Skeletal muscle satellite cell (primary cell): ENCODE data around the gene PC.

ENCODE experiments used
- H3K27me3 ChIP-seq: 2 replicates; pipeline ENCODE4 v1.7.0; 2013; ENCODE audit warnings: low read length; ENCODE audit not compliant: control insufficient read depth, insufficient read depth
- H3K36me3 ChIP-seq: 2 replicates; pipeline ENCODE4 v1.7.0; 2013; ENCODE audit warnings: mild to moderate bottlenecking, control low read depth, low read length; ENCODE audit not compliant: insufficient read depth
- H3K4me1 ChIP-seq: 2 replicates; pipeline ENCODE4 v1.7.0; 2013; ENCODE audit warnings: low read length; ENCODE audit not compliant: control insufficient read depth, insufficient read depth
- H3K4me2 ChIP-seq: 2 replicates; pipeline ENCODE4 v1.7.0; 2013; ENCODE audit warnings: mild to moderate bottlenecking, low read length
- H3K4me3 ChIP-seq: 2 replicates; pipeline ENCODE4 v1.7.0; 2013; ENCODE audit warnings: low read length
- H3K9ac ChIP-seq: 2 replicates; pipeline ENCODE4 v1.7.0; 2013; ENCODE audit warnings: mild to moderate bottlenecking, low read depth, low read length, moderate library complexity
- H3K9me3 ChIP-seq: replicated peaks from 2 replicates; pipeline ENCODE4 v1.7.0; 2013; ENCODE audit warnings: mild to moderate bottlenecking, control low read depth, low read length

Gene PC

DNA sequence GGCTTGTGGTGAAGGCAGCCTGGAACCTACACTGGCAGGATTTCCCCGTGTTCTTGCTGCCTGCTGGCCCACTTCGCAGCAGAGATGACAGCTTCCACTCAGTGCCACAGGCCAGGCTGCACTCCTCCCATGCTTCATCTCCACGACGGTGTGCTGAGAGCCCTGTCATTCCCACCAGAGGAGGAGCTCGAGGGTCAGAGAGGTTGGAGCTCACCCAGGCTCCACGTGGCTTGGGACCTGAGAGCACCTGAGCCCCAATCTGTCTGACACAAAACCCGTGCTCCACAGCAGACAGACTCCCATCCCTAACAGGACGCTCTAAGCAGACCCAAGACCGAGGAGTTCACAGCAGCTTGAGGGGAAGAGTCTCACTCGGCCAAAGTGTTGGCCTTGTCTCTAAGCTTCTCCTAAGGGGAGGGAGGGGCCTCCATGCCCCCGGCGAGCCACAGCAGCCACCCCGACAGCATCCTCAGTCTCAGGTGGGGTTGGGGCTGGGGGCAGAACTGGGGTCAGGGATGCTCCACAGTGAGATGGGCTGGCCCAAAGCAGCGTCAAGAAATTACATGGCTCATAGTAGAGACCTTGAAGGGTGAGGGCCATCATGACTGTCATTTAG lies 90.7 kb downstream of the PC start:
- peaks cover 18% of the 10 kb centered on the region for H3K36me3 ChIP-seq

DNA sequence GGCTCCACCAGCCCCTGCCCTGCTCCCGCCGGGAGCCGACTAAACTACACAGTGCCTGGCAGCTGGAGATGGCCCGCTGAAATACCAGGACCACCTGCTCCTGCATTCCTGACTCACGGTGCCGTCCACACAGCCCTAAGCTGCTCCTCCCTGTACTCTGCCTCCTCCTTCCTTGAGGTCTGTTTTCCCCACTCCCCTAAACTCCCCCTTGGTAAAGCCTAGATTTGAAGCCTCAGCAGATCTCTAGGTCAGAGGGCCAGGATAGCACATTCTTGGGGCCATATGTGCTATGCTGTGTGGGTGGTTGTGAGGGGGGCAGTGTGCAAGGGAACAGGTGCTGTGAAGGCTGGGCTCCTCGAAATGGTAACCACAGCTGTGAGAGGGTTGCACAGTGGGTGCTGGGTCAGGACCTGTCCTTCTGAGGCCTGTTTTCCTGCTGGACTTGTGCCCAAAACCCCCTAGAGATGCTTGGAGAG lies 91.6 kb downstream of the PC start:
- Histone ChIP-seq H3K4me2 (no peak overlapping the region), H3K4me1 (peaks cover 6% of the 10 kb centered on the region), H3K9me3 (no peaks in the 10 kb centered on the region), H3K36me3 (peaks cover 25% of the 10 kb centered on the region), H3K4me3 (no peak overlapping the region), H3K27me3 (no peaks in the 10 kb centered on the region), H3K9ac (no peak overlapping the region)

More for the DNA sequence above, 90.7 kb downstream of the PC start:
- Histone ChIP-seq H3K4me1 (peaks cover 6% of the 10 kb centered on the region), H3K4me2 (no peak overlapping the region), H3K27me3 (no peaks in the 10 kb centered on the region), H3K9ac (no peak overlapping the region), H3K4me3 (no peak overlapping the region), H3K9me3 (no peaks in the 10 kb centered on the region)

DNA sequence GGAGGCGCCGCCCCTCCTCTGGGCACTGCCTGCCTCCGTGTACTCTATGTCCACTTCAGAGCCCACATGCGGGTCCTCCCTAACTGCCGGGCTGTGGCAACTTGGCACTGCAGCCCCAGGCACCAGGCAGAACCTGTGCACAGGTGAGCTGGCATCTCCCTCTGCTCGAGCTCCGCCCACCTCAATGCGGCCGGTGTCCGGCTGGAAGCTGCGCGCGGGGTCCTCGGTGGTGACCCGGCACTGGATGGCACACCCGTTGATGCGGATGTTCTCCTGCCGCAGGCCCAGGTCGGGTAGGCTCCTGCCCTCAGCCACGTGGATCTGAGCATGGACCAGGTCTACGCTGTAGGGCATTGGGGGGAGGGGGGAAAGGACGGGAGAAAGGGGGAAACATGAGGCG lies 92.2 kb downstream of the PC start:
- Histone ChIP-seq H3K27me3 (no peaks in the 10 kb centered on the region), H3K4me3 (no peak overlapping the region), H3K9me3 (no peaks in the 10 kb centered on the region), H3K9ac (no peak overlapping the region), H3K36me3 (peaks cover 20% of the 10 kb centered on the region), H3K4me2 (no peak overlapping the region), H3K4me1 (peaks cover 6% of the 10 kb centered on the region)

DNA sequence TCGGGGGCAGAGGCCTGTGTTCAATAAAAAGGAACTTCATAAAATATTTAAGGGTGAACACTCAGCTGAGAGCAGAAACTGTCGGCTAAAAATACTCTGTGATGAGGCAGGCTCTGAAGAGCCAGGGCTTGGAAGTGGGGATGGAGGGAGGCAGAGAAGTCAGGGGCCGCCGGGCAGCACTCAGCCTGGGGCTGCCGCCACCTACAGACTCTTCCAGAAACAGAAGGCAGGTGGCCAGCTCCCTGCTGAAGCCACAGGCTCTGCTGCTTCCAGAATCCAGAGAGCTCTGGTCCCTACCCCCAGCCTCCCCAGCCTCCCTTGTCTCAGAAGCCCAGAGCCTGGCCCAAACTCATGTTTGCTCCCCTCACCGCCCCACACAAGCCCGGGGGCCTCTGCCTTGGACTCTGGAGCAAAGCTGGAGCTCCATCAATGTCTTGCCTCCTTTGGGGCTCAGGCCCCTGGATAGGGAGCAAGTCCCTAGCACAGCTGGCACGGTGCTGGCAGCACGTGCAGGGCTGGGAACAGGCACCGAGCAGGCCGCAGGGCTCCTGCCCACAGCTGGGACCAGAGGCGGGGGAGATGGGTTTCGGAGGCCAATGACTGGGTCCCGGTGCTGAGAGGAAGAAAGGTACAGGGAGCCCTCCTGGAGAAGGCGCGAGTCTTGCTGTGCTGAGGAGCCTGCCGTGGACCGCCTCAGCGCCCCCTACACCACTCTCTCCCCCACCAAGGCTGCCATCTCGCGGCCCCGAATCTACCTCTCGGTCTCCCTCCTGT lies 93.1 kb downstream of the PC start:
- peaks cover 6% of the 10 kb centered on the region for H3K4me1 ChIP-seq
- H3K27me3 ChIP-seq: no peaks in the 10 kb centered on the region
- peaks cover 18% of the 10 kb centered on the region for H3K36me3 ChIP-seq
- H3K9me3 ChIP-seq: no peaks in the 10 kb centered on the region
- no peak overlapping the region for H3K9ac ChIP-seq
- no peak overlapping the region for H3K4me2 ChIP-seq
- no peak overlapping the region for H3K4me3 ChIP-seq

DNA sequence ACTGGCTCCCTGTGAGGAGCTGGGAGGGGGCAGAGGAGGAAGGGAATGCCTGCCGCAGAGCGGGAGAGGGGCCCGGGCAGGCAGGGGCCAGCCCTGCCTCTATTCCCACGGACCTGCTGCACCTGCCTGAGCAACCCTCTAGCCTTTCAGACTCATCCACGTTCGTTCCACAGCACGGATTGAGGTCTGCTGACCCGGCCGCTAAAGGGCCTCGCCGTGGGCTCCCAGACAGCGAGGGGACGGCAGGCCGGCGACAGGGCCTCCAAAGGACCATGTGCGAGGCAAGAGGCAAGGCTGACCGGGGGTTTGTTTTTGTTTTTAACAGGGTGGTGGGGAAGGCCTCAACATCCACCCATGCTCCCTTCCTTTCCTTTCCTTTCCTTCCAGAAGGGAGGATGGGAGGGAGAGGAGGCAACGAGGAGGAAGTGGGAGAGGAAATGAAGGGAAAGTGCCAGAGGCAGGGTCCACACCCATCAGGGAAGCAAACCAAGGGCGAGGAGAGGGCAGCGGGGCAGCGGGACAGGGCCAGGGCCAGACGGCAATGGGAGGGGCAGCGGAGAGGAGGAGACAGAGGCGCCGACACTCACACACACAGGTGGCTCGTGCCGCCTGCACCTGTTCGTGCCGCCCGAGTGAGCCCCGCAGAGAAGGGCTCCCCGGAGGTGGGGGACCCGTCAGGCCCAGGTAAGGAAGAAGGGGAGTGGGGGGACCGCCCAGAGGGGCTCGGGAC lies 93.8 kb downstream of the PC start:
- H3K9ac ChIP-seq: no peak overlapping the region
- H3K4me3 ChIP-seq: no peak overlapping the region
- no peaks in the 10 kb centered on the region for H3K27me3 ChIP-seq
- no peak overlapping the region for H3K4me2 ChIP-seq
- peaks cover 6% of the 10 kb centered on the region for H3K4me1 ChIP-seq
- no peaks in the 10 kb centered on the region for H3K9me3 ChIP-seq
- H3K36me3 ChIP-seq: peaks cover 20% of the 10 kb centered on the region

DNA sequence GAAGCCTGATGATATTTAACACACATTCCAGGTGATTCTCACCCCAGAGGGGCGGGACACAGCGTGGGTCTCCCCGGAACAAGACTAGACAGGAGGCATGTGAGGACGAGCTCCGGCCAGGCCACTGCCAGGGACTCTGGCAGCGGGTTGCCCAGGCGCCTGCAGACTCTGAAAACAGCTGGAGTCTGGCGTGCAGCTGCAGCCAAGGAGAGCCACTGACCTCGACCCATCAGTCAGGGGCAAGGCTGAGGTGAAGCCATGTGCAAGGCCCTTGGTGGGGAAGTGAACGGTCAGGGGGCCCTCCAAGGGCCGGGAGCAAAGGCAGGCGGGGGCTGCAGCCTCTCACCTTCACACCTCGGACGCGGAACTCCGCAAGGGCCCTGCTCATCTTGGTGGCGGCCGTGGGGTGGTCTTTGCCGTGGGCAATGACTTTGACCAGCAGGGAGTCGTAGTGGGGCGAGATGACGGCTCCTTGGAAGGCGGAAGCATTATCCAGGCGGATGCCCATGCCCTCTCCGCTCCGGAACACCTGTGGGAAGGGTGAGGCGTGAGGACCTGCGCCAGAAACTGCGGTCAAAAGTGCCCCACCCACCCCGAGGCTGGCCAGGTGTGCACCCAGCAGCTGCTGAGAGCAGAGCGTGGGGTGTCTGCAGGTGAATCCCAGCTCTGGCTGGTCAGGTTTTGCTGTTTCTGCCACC lies 94.6 kb downstream of the PC start:
- Histone ChIP-seq H3K4me2 (no peak overlapping the region), H3K9ac (no peak overlapping the region), H3K4me3 (no peak overlapping the region), H3K9me3 (no peaks in the 10 kb centered on the region), H3K4me1 (peaks cover 9% of the 10 kb centered on the region), H3K36me3 (peaks cover 20% of the 10 kb centered on the region), H3K27me3 (no peaks in the 10 kb centered on the region)

DNA sequence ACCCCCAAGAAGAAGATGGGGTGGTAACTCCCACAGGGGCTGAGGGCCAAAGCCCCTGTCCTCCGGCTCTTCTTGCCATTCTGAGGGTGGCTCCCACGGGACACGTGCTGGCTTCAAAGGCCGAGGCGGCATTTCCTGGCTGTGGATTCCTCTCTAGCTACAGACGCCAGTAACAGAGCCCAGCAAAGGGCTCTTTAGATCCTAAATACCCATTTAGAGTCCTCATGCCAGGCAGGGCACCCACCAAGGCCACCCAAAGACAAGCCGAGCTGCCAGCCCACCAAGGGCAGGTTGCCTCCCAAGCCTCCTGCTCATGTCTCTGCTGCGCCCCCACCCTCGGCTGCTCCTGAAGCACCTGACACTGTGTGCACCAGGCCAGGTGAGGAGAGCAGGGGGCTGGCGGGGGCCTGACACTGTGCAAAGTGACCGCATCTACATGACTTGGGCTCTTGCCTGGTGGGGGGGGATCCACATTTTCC lies 95.6 kb downstream of the PC start:
- Histone ChIP-seq H3K4me1 (peaks cover 18% of the 10 kb centered on the region), H3K9ac (no peak overlapping the region), H3K9me3 (no peaks in the 10 kb centered on the region), H3K36me3 (peaks cover 20% of the 10 kb centered on the region), H3K4me3 (no peak overlapping the region), H3K27me3 (no peaks in the 10 kb centered on the region), H3K4me2 (no peak overlapping the region)

DNA sequence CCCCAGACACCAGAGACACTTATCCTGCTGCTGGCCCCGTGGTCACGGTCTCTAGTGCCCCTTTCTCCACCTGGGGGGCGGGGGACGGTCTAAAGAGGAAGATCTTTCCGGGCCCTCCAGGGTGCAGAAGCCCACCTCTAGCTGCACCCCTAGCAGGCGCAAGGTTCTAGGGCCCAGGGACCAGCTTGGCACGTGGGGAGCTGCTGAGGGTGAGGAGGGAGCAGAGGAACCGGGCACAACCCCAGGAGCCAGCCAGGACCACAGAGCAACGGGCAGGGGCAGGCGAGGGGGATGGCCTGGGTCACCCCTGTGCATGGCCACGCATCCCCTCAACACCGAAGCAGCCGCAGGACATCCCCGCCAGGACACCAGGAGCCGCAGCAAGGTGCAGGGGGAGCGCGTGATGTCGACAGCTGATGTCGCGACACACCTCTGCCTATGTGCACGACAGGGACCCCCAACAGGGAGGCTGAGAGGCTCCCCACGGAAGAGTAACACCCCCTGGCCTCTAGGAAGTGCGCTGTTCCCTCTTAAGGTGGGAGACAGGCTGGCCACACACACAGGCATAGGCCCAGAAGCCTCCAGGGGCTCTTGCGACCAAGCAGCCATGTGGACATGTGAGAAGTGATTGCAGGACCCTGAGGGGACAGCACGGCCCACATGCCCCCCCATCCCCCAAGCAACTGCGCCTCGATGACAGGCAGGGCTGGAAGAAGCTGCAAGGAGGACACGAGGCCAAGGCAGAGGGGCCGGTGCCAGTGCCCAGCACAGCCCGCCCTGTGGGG lies 96.2 kb downstream of the PC start:
- Histone ChIP-seq H3K27me3 (no peaks in the 10 kb centered on the region), H3K9ac (no peak overlapping the region), H3K4me1 (peaks cover 20% of the 10 kb centered on the region), H3K9me3 (no peaks in the 10 kb centered on the region), H3K36me3 (peaks cover 16% of the 10 kb centered on the region), H3K4me2 (no peak overlapping the region), H3K4me3 (no peak overlapping the region)

DNA sequence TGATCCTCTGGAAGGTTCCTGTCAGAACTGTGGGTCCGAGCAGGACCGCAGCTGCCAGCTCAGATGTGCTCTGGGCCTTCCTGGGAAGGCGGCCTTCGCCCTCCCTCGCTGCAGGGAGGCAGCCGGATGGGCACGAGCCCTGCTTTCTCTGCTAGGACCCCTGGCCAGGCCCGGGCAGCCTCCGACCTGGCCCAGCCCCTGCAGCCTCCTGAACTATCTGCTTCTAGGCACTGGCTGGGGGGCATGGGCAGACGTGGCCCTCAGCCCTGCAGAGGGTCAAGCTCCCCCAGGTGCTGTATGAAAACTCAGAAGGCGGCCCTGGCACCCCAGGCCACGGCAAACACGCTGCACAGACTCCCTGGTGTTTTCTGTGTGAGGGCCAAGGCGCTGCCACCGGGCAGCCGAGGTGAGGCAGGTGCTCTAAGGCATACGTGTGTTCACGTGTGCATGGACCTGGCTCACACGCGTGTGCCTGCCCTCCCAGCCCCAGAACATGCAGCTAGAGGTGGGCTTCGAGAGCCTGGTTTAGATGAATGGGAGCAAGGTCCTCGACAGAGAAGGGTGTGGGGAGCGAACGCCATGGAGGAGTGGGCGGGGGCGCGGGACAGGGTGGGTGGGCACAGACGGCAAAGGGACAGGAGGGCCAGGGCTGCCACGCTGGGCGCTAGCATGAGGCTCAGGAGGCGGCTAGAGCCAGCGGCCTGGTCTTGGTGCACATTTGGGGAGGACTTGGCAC lies 97.0 kb downstream of the PC start:
- H3K36me3 ChIP-seq: peaks cover 16% of the 10 kb centered on the region
- no peak overlapping the region for H3K4me2 ChIP-seq
- no peak overlapping the region for H3K9ac ChIP-seq
- H3K27me3 ChIP-seq: no peaks in the 10 kb centered on the region
- H3K4me1 ChIP-seq: peaks cover 15% of the 10 kb centered on the region
- H3K4me3 ChIP-seq: no peak overlapping the region
- H3K9me3 ChIP-seq: no peaks in the 10 kb centered on the region

DNA sequence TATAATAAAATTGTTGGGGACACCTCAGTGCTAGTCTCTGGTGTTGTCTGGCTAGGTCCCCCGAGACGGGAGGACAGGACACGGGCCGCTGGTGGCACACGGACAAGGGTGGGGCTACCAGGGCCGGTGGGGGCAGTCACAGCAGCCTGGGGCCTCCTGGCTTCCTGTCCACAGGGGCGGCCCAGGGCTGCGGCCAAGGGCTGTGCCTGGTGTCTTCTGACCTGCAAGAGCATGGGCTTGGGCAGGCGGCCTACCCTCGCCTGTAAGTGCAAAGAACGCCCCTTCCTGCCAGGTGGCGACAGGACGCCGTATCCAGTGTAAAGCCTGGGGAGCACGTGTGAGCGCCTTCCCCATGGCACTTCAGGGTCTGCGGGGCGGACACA lies 97.7 kb downstream of the PC start:
- Histone ChIP-seq H3K4me3 (no peak overlapping the region), H3K4me2 (no peak overlapping the region), H3K27me3 (no peaks in the 10 kb centered on the region), H3K4me1 (peaks cover 20% of the 10 kb centered on the region), H3K9me3 (no peaks in the 10 kb centered on the region), H3K9ac (no peak overlapping the region), H3K36me3 (peaks cover 16% of the 10 kb centered on the region)
